ENCODE data around the gene EPM2A. TPM values are rescaled to one million over a fixed set of nuclear protein-coding genes. Genes with fewer than 3 reads are reported as not detected.

The EPM2A gene
- total and polyA plus RNA-seq, 8 donors: 3.4 to 60.8 (median 17.2) TPM

GRCh38 chr6:145608850-145609249, 126.5 kb downstream of the EPM2A start:
- Histone ChIP-seq H3K4me1 (no peaks in the 10 kb centered on the region), H3K36me3 (no peaks in the 10 kb centered on the region), H3K9me3 (peaks cover 0 to 7% (median 3%) of the 10 kb centered on the region in 4 donors), H3K4me3 (no peak overlapping the region), H3K27ac (no peak overlapping the region), H3K27me3 (no peaks in the 10 kb centered on the region)
- DNase-seq: no peak
- TF ChIP-seq EP300 (IDR thresholded peaks at IDR 0.05) (no peak), POLR2A (IDR thresholded peaks at IDR 0.05) (no peak), POLR2AphosphoS5 (IDR thresholded peaks at IDR 0.05) (no peak)
- TF ChIP-seq, protein P1, sequence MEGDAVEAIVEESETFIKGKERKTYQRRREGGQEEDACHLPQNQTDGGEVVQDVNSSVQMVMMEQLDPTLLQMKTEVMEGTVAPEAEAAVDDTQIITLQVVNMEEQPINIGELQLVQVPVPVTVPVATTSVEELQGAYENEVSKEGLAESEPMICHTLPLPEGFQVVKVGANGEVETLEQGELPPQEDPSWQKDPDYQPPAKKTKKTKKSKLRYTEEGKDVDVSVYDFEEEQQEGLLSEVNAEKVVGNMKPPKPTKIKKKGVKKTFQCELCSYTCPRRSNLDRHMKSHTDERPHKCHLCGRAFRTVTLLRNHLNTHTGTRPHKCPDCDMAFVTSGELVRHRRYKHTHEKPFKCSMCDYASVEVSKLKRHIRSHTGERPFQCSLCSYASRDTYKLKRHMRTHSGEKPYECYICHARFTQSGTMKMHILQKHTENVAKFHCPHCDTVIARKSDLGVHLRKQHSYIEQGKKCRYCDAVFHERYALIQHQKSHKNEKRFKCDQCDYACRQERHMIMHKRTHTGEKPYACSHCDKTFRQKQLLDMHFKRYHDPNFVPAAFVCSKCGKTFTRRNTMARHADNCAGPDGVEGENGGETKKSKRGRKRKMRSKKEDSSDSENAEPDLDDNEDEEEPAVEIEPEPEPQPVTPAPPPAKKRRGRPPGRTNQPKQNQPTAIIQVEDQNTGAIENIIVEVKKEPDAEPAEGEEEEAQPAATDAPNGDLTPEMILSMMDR (IDR thresholded peaks at IDR 0.05): no peak
- WGBS, 5 donors: 88 to 94% (median 92%) methylated on average over 1 of the region's 1 CpG
- intact Hi-C loops (cut with DNase I; ENCODE audit: low total_unique reads): no loop called here

DNA sequence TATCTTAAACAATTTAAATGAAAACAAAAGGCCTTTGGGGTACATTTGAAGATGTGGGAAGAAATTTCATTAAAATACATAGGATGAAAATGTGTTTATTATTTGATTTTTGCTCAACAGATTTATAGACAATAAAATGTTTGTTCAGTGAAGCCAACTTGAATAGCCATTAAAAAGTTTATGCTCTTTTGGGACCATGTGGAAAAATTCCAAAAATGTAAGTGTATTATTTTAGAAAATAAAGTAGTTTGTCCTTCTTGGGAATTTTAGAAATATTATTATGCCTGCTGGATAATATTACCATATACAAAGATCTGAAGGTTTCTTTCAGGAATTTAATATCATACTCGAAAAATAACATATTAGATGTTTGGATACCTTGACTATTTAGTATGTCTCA, 131.3 kb downstream of the EPM2A start:
- TF ChIP-seq POLR2A (IDR thresholded peaks at IDR 0.05) (no peak), POLR2AphosphoS5 (IDR thresholded peaks at IDR 0.05) (no peak), EP300 (IDR thresholded peaks at IDR 0.05) (no peak)
- TF ChIP-seq, protein P1 (IDR thresholded peaks at IDR 0.05): no peak

DNA sequence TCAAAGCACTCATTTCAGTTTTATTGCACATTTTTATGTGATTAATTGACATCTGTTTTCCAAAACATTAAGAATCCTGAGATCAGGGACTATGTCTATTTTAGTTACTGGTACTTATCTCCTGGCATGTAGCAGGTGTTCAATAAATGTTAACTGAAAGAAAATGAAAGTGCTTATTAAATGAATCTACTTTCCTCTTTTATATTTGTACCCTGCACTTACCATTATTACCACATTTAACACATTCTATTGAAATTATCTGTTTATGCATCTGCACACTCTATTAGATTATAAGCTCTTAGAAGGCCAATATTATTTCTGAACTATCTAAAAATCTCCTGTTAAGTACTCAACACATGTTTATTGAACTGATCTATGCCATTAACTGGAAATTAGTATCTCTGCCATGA, 131.9 kb downstream of the EPM2A start:
- Histone ChIP-seq H3K9me3 (peaks cover 0 to 7% (median 3%) of the 10 kb centered on the region in 4 donors), H3K27ac (no peak overlapping the region), H3K4me3 (no peak overlapping the region), H3K36me3 (no peaks in the 10 kb centered on the region), H3K4me1 (no peaks in the 10 kb centered on the region), H3K27me3 (no peaks in the 10 kb centered on the region)
- no peak for DNase-seq
- TF ChIP-seq EP300 (IDR thresholded peaks at IDR 0.05) (no peak), POLR2AphosphoS5 (IDR thresholded peaks at IDR 0.05) (no peak), POLR2A (IDR thresholded peaks at IDR 0.05) (no peak)
- TF ChIP-seq, protein P1 (IDR thresholded peaks at IDR 0.05): no peak
- intact Hi-C loops (cut with DNase I; ENCODE audit: low total_unique reads): no loop called here

More for the DNA sequence above, 131.3 kb downstream of the EPM2A start:
- H3K4me3 ChIP-seq: no peak overlapping the region
- WGBS, 5 donors: 78 to 92% (median 85%) methylated on average over 1 of the region's 1 CpG
- peaks cover 0 to 7% (median 3%) of the 10 kb centered on the region in 4 donors for H3K9me3 ChIP-seq
- no peaks in the 10 kb centered on the region for H3K36me3 ChIP-seq
- no peak overlapping the region for H3K27ac ChIP-seq
- no peaks in the 10 kb centered on the region for H3K27me3 ChIP-seq
- H3K4me1 ChIP-seq: no peaks in the 10 kb centered on the region
- intact Hi-C loops (cut with DNase I; ENCODE audit: low total_unique reads): no loop called here
- DNase-seq: no peak

DNA sequence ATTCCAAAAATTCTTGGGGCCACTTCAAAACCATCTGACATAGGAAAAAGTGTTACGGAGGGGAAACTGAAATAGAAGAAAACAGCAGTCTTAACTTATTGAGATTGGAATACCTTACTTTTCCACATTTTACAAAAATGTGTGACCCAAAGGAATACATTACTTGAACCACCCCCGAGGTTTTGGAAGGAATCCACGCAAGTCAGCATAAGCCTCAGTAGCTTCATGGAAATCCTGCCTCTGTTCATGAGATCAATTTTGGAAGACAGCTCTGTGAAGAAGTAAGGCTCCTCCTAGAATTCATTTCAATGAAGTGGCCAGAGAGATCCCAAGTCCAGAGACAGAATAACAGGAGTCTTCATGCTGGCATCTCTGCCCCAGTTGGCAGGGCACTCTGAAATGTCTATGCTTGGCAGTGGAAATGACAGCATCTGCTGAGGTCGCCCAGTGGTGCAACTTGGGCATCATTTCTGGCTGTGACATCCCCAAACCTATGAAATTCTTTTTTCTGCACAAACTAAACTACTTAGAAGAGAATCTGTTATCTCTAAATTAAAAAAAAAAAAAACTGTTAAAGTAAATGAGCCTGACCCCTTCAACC, 132.5 kb downstream of the EPM2A start:
- WGBS, 5 donors: 89 to 95% (median 92%) methylated on average over 4 of the region's 4 CpGs
- no peaks in the 10 kb centered on the region for H3K4me1 ChIP-seq

More for the DNA sequence above, 132.5 kb downstream of the EPM2A start:
- intact Hi-C loops (cut with DNase I; ENCODE audit: low total_unique reads): no loop called here
- TF ChIP-seq, protein P1 (IDR thresholded peaks at IDR 0.05): no peak
- TF ChIP-seq POLR2A (IDR thresholded peaks at IDR 0.05): no peak
- TF ChIP-seq EP300 (IDR thresholded peaks at IDR 0.05): no peak
- no peak for TF ChIP-seq POLR2AphosphoS5 (IDR thresholded peaks at IDR 0.05)
- Histone ChIP-seq H3K4me3 (no peak overlapping the region), H3K27me3 (no peaks in the 10 kb centered on the region), H3K27ac (no peak overlapping the region), H3K9me3 (peaks cover 0 to 8% (median 3%) of the 10 kb centered on the region in 4 donors), H3K36me3 (no peaks in the 10 kb centered on the region)
- no peak for DNase-seq

Data from stomach (tissue), 9 donors.